ENCODE results near the gene B4GALNT1.
"Not testable (repeated sequence)": the region's sequence is repeated elsewhere in the genome, so short reads cannot be mapped to it uniquely, and the experiment has no call there.

Gene B4GALNT1

DNA sequence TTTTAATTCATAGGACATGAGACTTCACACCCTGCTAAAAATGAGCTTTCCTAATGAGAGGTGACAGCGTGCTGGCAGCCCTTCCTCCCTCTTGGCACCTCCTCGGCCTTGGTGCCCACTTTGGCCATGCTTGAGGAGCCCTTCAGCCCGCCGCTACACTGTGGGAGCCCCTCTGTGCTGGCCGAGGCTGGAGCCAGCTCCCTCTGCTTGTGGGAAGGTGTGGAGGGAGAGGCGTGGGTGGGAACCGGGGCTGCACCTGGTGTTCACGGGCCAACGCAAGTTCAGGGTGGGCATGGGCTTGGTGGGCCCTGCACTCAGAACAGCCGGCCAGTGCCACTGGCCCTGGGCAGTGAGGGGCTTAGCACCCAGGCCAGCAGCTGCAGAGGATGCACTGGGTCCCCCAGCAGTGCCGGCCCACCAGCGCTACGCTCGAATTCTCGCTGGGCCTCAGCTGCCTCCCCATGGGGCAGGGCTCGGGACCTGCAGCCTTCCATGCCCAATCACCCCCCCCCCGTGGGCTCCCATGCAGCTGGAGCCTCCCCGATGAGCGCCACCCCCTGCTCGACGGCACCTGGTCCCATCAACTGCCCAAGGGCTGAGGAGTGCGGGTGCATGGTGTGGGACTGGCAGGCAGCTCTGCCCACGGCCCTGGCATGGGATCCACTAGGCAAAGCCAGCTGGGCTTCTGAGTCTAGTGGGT lies 22.7 kb upstream of the B4GALNT1 start:
- no peak overlapping the region for H3K4me3 ChIP-seq (ENCODE audit: severe bottlenecking)
- H3K9me3 ChIP-seq (ENCODE audit: severe bottlenecking) = peaks cover 1% of the 10 kb centered on the region
- ATAC-seq (ENCODE audit: low read depth) = no peak
- no peaks in the 10 kb centered on the region for H3K36me3 ChIP-seq (ENCODE audit: low read depth)
- H3K27ac ChIP-seq (ENCODE audit: poor library complexity, severe bottlenecking) = no peak overlapping the region
- no peaks in the 10 kb centered on the region for H3K27me3 ChIP-seq (ENCODE audit: insufficient read depth, poor library complexity, severe bottlenecking)
- H3K4me1 ChIP-seq (ENCODE audit: insufficient read depth, poor library complexity, severe bottlenecking) = no peaks in the 10 kb centered on the region
- no peak for DNase-seq (ENCODE audit: low spot score)
- no peak for TF ChIP-seq CTCF (IDR thresholded peaks at IDR 0.05; ENCODE audit: poor library complexity, severe bottlenecking)

DNA sequence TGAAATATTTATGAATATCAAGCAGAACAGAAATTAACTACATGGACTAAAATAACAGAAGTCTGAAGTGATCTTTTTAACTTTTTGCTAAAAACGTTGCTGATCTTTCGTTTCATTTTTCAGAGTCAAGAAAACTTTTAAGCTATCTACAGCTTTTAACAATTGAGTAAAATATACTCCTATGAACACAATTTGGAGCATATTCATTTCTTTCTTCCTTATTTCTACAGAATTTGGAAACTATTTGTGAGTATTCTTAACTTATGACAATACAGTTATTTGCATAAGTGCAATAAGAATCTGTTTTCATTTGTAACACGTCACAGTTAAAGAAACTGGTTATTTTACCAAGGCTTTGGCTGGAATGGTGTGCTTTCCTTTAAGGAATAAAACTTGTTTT lies 21.0 kb upstream of the B4GALNT1 start:
- Histone ChIP-seq H3K4me3 (ENCODE audit: severe bottlenecking) (no peak overlapping the region), H3K27ac (ENCODE audit: poor library complexity, severe bottlenecking) (no peak overlapping the region), H3K36me3 (ENCODE audit: low read depth) (no peaks in the 10 kb centered on the region), H3K27me3 (ENCODE audit: insufficient read depth, poor library complexity, severe bottlenecking) (no peaks in the 10 kb centered on the region), H3K9me3 (ENCODE audit: severe bottlenecking) (no peaks in the 10 kb centered on the region), H3K4me1 (ENCODE audit: insufficient read depth, poor library complexity, severe bottlenecking) (no peaks in the 10 kb centered on the region)
- no peak for TF ChIP-seq CTCF (IDR thresholded peaks at IDR 0.05; ENCODE audit: poor library complexity, severe bottlenecking)
- no peak for DNase-seq (ENCODE audit: low spot score)
- no peak for ATAC-seq (ENCODE audit: low read depth)

DNA sequence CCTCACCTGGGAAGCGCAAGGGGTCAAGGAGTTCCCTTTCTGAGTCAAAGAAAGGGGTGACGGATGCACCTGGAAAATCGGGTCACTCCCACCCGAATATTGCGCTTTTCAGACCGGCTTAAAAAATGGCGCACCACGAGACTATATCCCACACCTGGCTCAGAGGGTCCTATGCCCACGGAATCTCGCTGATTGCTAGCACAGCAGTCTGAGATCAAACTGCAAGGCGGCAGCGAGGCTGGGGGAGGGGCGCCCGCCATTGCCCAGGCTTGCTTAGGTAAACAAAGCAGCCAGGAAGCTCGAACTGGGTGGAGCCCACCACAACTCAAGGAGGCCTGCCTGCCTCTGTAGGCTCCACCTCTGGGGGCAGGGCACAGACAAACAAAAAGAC lies 13.7 kb upstream of the B4GALNT1 start:
- not testable (repeated sequence) for H3K27me3 ChIP-seq (ENCODE audit: insufficient read depth, poor library complexity, severe bottlenecking); H3K27ac ChIP-seq (ENCODE audit: poor library complexity, severe bottlenecking); ATAC-seq (ENCODE audit: low read depth); DNase-seq (ENCODE audit: low spot score); H3K4me1 ChIP-seq (ENCODE audit: insufficient read depth, poor library complexity, severe bottlenecking); H3K36me3 ChIP-seq (ENCODE audit: low read depth); H3K4me3 ChIP-seq (ENCODE audit: severe bottlenecking)
- peaks cover 15% of the 10 kb centered on the region for H3K9me3 ChIP-seq (ENCODE audit: severe bottlenecking)

GRCh38 chr12:57645990-57646658 lies 13.1 kb upstream of the B4GALNT1 start:
- not testable (repeated sequence) for H3K27ac ChIP-seq (ENCODE audit: poor library complexity, severe bottlenecking); H3K4me1 ChIP-seq (ENCODE audit: insufficient read depth, poor library complexity, severe bottlenecking); DNase-seq (ENCODE audit: low spot score); H3K36me3 ChIP-seq (ENCODE audit: low read depth); ATAC-seq (ENCODE audit: low read depth); H3K4me3 ChIP-seq (ENCODE audit: severe bottlenecking); H3K27me3 ChIP-seq (ENCODE audit: insufficient read depth, poor library complexity, severe bottlenecking)
- peaks cover 15% of the 10 kb centered on the region for H3K9me3 ChIP-seq (ENCODE audit: severe bottlenecking)

DNA sequence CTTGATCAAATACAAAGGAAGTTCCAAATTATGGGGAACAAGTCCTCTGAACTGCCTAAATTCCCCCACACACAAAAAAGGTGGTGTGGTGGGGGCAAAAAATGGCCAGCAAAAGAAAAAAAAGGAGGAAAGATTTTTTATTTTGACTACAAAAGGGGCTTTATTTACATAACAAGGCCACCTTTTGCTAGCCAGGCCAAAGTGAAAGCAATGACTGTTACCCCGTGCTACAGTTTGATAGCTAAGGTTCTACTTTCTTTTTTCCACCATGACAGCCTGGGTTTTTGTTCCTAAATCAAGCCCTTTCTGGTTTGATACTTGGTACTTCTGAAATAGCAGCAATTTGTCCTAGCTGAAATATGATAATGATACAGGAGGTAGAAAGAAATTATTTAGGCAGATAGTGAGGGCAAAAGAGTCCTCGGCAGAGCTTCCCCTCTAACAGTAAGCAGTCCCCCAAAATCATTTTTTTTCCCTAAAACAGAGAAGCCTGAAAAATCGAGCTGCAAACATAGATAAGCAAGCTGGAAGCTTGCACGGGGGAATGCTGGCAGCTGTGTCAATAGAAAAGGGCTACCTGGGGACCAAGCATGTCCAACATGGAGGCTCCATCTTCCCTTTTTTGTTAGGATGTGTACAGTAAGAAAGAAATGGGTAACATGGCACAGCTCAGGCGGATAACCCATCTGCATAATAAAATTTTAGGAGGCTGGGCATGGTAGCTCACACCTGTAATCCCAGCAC lies 8.9 kb upstream of the B4GALNT1 start:
- ATAC-seq (ENCODE audit: low read depth) (no peak), DNase-seq (ENCODE audit: low spot score) (no peak)
- Histone ChIP-seq H3K27me3 (ENCODE audit: insufficient read depth, poor library complexity, severe bottlenecking) (peaks cover 6% of the 10 kb centered on the region), H3K4me3 (ENCODE audit: severe bottlenecking) (no peak overlapping the region), H3K36me3 (ENCODE audit: low read depth) (no peaks in the 10 kb centered on the region), H3K9me3 (ENCODE audit: severe bottlenecking) (peaks cover 15% of the 10 kb centered on the region), H3K27ac (ENCODE audit: poor library complexity, severe bottlenecking) (no peak overlapping the region), H3K4me1 (ENCODE audit: insufficient read depth, poor library complexity, severe bottlenecking) (no peaks in the 10 kb centered on the region)
- no peak for TF ChIP-seq CTCF (IDR thresholded peaks at IDR 0.05; ENCODE audit: poor library complexity, severe bottlenecking)
